8988T (cell line): Measurements from ENCODE around the gene GRB10.

Experiments used
- DNase-seq: peaks from one replicate; pipeline ENCODE4 v3.0.0; 2011

The GRB10 gene

GRCh38 chr7:50685135-50686065, 97.3 kb downstream of the GRB10 start:
- no peak for DNase-seq

GRCh38 chr7:50684713-50685075, 98.0 kb downstream of the GRB10 start:
- DNase-seq, result no peak

- DNase-seq, result no peak
Observed at GRCh38 chr7:50684011-50684712, 98.5 kb downstream of the GRB10 start.

- DNase-seq, result no peak
Observed at GRCh38 chr7:50682573-50682972, 100.1 kb downstream of the GRB10 start.

- DNase-seq, result no peak
Observed at GRCh38 chr7:50682079-50682478, 100.6 kb downstream of the GRB10 start.

GRCh38 chr7:50681432-50682045, 101.2 kb downstream of the GRB10 start:
- no peak for DNase-seq

- DNase-seq, result no peak
Observed at GRCh38 chr7:50679218-50680007, 103.3 kb downstream of the GRB10 start.

- no peak for DNase-seq
Observed at GRCh38 chr7:50678586-50678985, 104.1 kb downstream of the GRB10 start.

- no peak for DNase-seq
Observed at GRCh38 chr7:50677638-50677996, 105.1 kb downstream of the GRB10 start.

- DNase-seq, result no peak
Observed at GRCh38 chr7:50676740-50677637, 105.7 kb downstream of the GRB10 start.

GRCh38 chr7:50676079-50676478, 106.6 kb downstream of the GRB10 start:
- DNase-seq, result no peak

GRCh38 chr7:50674896-50675835, 107.5 kb downstream of the GRB10 start:
- no peak for DNase-seq

- DNase-seq, result no peak
Observed at GRCh38 chr7:50674299-50674698, 108.4 kb downstream of the GRB10 start.

- DNase-seq, result no peak
Observed at GRCh38 chr7:50673096-50673495, 109.6 kb downstream of the GRB10 start.

- DNase-seq, result no peak
Observed at GRCh38 chr7:50672045-50672444, 110.7 kb downstream of the GRB10 start.

GRCh38 chr7:50671386-50671785, 111.3 kb downstream of the GRB10 start:
- DNase-seq, result no peak

- DNase-seq, result no peak
Observed at GRCh38 chr7:50669890-50670289, 112.8 kb downstream of the GRB10 start.

- no peak for DNase-seq
Observed at GRCh38 chr7:50667789-50668226, 114.9 kb downstream of the GRB10 start.

GRCh38 chr7:50667338-50667737, 115.4 kb downstream of the GRB10 start:
- DNase-seq, result no peak

- no peak for DNase-seq
Observed at GRCh38 chr7:50666124-50666496, 116.6 kb downstream of the GRB10 start.
